ENCODE measurements around the gene LAMA2. TPM values are rescaled to one million over a fixed set of nuclear protein-coding genes. Genes with fewer than 3 reads are reported as not detected.

Gene LAMA2
- total and polyA plus RNA-seq, 2 of the 8 experiments (the other 6 are each of a cell fraction or from before 2014, with no cell fraction given) = 1.3 to 3.8 TPM

DNA sequence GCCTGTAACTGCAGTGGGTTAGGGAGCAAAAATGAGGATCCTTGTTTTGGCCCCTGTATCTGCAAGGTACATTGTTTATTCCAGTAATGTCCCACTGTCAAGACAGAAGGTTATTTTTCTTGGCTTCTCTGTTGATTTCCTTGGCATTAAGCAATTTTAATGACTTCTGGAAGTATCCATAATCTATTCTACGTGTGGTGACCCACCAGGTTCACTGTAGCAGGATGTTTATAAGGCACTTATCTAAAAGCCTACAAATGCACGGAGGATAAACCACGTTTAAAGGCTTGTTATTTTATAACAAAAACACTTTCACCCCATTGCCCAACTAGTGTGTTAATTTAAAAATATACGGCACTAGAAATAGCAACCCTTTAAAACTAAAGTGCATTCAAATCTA lies 294.9 kb downstream of the LAMA2 start:
- Histone ChIP-seq H3K9ac (replicated peaks in 1 of 4; ENCODE audit: extremely low read depth in 1 of 4, low read depth in 3 of 4, low read length in 3 of 4) (no peak overlapping the region), H2BK15ac (ENCODE audit: low read length) (no peak overlapping the region), H4K8ac (ENCODE audit: extremely low read depth, insufficient read depth, low read length) (no peak overlapping the region), H2AFZ (ENCODE audit: low read length) (no peak overlapping the region), H3K18ac (ENCODE audit: extremely low read depth, low read length) (no peak overlapping the region), H3K14ac (ENCODE audit: insufficient read length) (no peak overlapping the region), H4K91ac (replicated peaks; ENCODE audit: insufficient read length, low read length) (no peak overlapping the region), H3K79me1 (ENCODE audit: low read depth, low read length) (no peaks in the 10 kb centered on the region), H4K20me1 (replicated peaks in 1 of 2; ENCODE audit: control insufficient read depth in 1 of 2, insufficient read depth in 2 of 2, low read length in 2 of 2) (no peaks in the 10 kb centered on the region), H3K56ac (replicated peaks; ENCODE audit: insufficient read length, low read depth, low read length) (no peak overlapping the region), H2BK5ac (ENCODE audit: low read depth, low read length) (no peak overlapping the region), H3K27me3 (replicated peaks in 1 of 4; ENCODE audit: control insufficient read depth in 3 of 4, extremely low read depth in 1 of 4, insufficient read depth in 3 of 4, low read length in 3 of 4) (no peaks in the 10 kb centered on the region), H3K4me3 (ENCODE audit: extremely low read depth in 1 of 4, insufficient read depth in 2 of 4, low read depth in 3 of 4, low read length in 4 of 4) (no peak overlapping the region), H3K4me2 (ENCODE audit: insufficient read depth in 1 of 2, low read depth in 2 of 2, low read length in 2 of 2) (no peak overlapping the region), H3K36me3 (ENCODE audit: control insufficient read depth in 2 of 4, insufficient read depth in 4 of 4, low read length in 3 of 4) (no peaks in the 10 kb centered on the region), H2BK120ac (replicated peaks; ENCODE audit: low read depth, low read length) (no peak overlapping the region), H2BK20ac (ENCODE audit: low read length) (no peak overlapping the region), H3K23ac (ENCODE audit: insufficient read length) (no peak overlapping the region), H3K4me1 (replicated peaks in 1 of 4; ENCODE audit: control insufficient read depth in 3 of 4, insufficient read depth in 4 of 4, low read length in 3 of 4) (no peaks in the 10 kb centered on the region), H3K27ac (ENCODE audit: low read depth, low read length) (no peak overlapping the region), H3K4ac (replicated peaks; ENCODE audit: insufficient read length, low read depth, low read length) (no peak overlapping the region), H2BK12ac (ENCODE audit: low read depth, low read length) (no peak overlapping the region), H2AK5ac (ENCODE audit: low read depth, low read length) (no peak overlapping the region), H3K23me2 (ENCODE audit: low read depth, low read length) (no peaks in the 10 kb centered on the region), H4K5ac (ENCODE audit: insufficient read length, low read depth, low read length) (no peak overlapping the region), H3K9me3 (ENCODE audit: insufficient read depth in 2 of 2, low read depth in 1 of 2, low read length in 1 of 2) (no peaks in the 10 kb centered on the region), H3K79me2 (ENCODE audit: control insufficient read depth in 1 of 2, insufficient read depth in 2 of 2, low read length in 2 of 2) (no peaks in the 10 kb centered on the region)
- POLR2A ChIA-PET (ENCODE audit: partially characterized antibody) = no interaction called here
- 92% methylated on average over 4 of the region's 4 CpGs; no CpG with 5 or more reads in 1 of the 2 experiments for WGBS, 2 experiments (ENCODE audit: extremely low coverage in 1 of 2, insufficient coverage in 1 of 2, insufficient read length in 1 of 2, insufficient replicate concordance in 2 of 2, low coverage in 1 of 2, low lambda C conversion rate in 2 of 2, missing lambda C conversion rate in 1 of 2)
- CTCF ChIA-PET (ENCODE audit: partially characterized antibody) = no interaction called here
- no peak for DNase-seq (ENCODE audit: low read depth in 1 of 2, low spot score in 2 of 2)
- FAIRE-seq = no peak
- no peak for TF ChIP-seq TAF7 (optimal IDR thresholded peaks at IDR 0.05; ENCODE audit: borderline replicate concordance, low read depth, low read length)
- no peak for TF ChIP-seq KDM1A (IDR thresholded peaks at IDR 0.05; ENCODE audit: borderline replicate concordance, low read length)
- TF ChIP-seq KDM4A (IDR thresholded peaks at IDR 0.05; ENCODE audit: low read depth, low read length, severe bottlenecking) = no peak
- TF ChIP-seq, protein P1, sequence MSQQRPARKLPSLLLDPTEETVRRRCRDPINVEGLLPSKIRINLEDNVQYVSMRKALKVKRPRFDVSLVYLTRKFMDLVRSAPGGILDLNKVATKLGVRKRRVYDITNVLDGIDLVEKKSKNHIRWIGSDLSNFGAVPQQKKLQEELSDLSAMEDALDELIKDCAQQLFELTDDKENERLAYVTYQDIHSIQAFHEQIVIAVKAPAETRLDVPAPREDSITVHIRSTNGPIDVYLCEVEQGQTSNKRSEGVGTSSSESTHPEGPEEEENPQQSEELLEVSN (IDR thresholded peaks at IDR 0.05) = no peak
- TF ChIP-seq, protein P2, sequence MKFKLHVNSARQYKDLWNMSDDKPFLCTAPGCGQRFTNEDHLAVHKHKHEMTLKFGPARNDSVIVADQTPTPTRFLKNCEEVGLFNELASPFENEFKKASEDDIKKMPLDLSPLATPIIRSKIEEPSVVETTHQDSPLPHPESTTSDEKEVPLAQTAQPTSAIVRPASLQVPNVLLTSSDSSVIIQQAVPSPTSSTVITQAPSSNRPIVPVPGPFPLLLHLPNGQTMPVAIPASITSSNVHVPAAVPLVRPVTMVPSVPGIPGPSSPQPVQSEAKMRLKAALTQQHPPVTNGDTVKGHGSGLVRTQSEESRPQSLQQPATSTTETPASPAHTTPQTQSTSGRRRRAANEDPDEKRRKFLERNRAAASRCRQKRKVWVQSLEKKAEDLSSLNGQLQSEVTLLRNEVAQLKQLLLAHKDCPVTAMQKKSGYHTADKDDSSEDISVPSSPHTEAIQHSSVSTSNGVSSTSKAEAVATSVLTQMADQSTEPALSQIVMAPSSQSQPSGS (IDR thresholded peaks at IDR 0.05; ENCODE audit: low read length) = no peak
- no peak for TF ChIP-seq GABPA (IDR thresholded peaks at IDR 0.05; ENCODE audit: borderline replicate concordance, insufficient read depth, low read length)
- no peak for TF ChIP-seq CREB1 (IDR thresholded peaks at IDR 0.05)
- TF ChIP-seq BACH1 (IDR thresholded peaks at IDR 0.05; ENCODE audit: low read length) = no peak
- TF ChIP-seq TCF12 (IDR thresholded peaks at IDR 0.05; ENCODE audit: low read depth, low read length) = no peak
- no peak for TF ChIP-seq YY1 (IDR thresholded peaks at IDR 0.05; ENCODE audit: low read depth, low read length)
- TF ChIP-seq, protein P3, sequence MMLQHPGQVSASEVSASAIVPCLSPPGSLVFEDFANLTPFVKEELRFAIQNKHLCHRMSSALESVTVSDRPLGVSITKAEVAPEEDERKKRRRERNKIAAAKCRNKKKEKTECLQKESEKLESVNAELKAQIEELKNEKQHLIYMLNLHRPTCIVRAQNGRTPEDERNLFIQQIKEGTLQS (IDR thresholded peaks at IDR 0.05; ENCODE audit: insufficient read depth, low read depth, low read length) = no peak
- TF ChIP-seq CHD1 (IDR thresholded peaks at IDR 0.05; ENCODE audit: low read depth, low read length) = no peak
- TF ChIP-seq JUND (IDR thresholded peaks at IDR 0.05; ENCODE audit: low read length) = no peak
